Measurements from ENCODE around the gene UBE2J2. TPM values are rescaled to one million over a fixed set of nuclear protein-coding genes. Genes with fewer than 3 reads are reported as not detected.

UBE2J2 gene
- polyA plus RNA-seq, 1 of the 3 experiments (the other 2 are of a cell fraction) = 47.5 TPM

- Histone ChIP-seq H3K9ac (no peak overlapping the region), H3F3A (replicated peaks; ENCODE audit: insufficient read depth) (no peaks in the 10 kb centered on the region), H3K79me2 (ENCODE audit: insufficient read depth) (peaks cover 18% of the 10 kb centered on the region; the same call in 1 of the 2 replicates), H3K4me1 (ENCODE audit: control insufficient read depth in 1 of 2, insufficient read depth in 2 of 2, low read depth in 1 of 2, low read length in 1 of 2) (no peaks in the 10 kb centered on the region), H3K27me3 (ENCODE audit: insufficient read depth) (no peaks in the 10 kb centered on the region), H4K20me1 (ENCODE audit: insufficient read depth) (no peaks in the 10 kb centered on the region), H3K9me2 (no peaks in the 10 kb centered on the region), H3K4me2 (no peak overlapping the region), H3K36me3 (replicated peaks in 1 of 2; ENCODE audit: control insufficient read depth in 1 of 2, insufficient read depth in 2 of 2, low read length in 1 of 2) (peaks cover 0 to 54% of the 10 kb centered on the region in 2 experiments), H3K27ac (ENCODE audit: low read depth in 2 of 2, low read length in 1 of 2) (no peak overlapping the region), H3K4me3 (ENCODE audit: low read depth in 2 of 2, low read length in 1 of 2) (no peak overlapping the region), H3K9me3 (no peaks in the 10 kb centered on the region), H2AFZ (ENCODE audit: low read depth) (no peak overlapping the region)
- ChIA-PET CTCF (interaction anchor here (7.4 kb wide), 1 partner anchor 101 kb away, joined by 37 read pairs; no protein-coding TSS in a partner anchor), POLR2A (no interaction called here)
- DNase-seq = no peak
- WGBS (ENCODE audit: low lambda C conversion rate) = 98% methylated on average over 9 of the region's 15 CpGs
- TF ChIP-seq PBX3 (IDR thresholded peaks at IDR 0.05) = no peak
- TF ChIP-seq MAX (IDR thresholded peaks at IDR 0.05; ENCODE audit: low read depth) = no peak
- no peak for TF ChIP-seq CTCF (IDR thresholded peaks at IDR 0.05)
- TF ChIP-seq MEF2A (IDR thresholded peaks at IDR 0.05; ENCODE audit: borderline replicate concordance, low read depth) = no peak
- TF ChIP-seq NRF1 (IDR thresholded peaks at IDR 0.05; ENCODE audit: low read depth, low read length) = no peak
- TF ChIP-seq TCF12 (IDR thresholded peaks at IDR 0.05) = no peak
- TF ChIP-seq USF2 (IDR thresholded peaks at IDR 0.05; ENCODE audit: borderline replicate concordance, low read depth, low read length) = no peak
- no peak for TF ChIP-seq RAD21 (IDR thresholded peaks at IDR 0.05; ENCODE audit: low read length)
- no peak for TF ChIP-seq FOXM1 (IDR thresholded peaks at IDR 0.05; ENCODE audit: low read depth)
- TF ChIP-seq REST (IDR thresholded peaks at IDR 0.05; ENCODE audit: low read depth, low read length) = no peak
Measured at GRCh38 chr1:1223321-1223720, 50.3 kb downstream of the UBE2J2 start.

Data from SK-N-SH (cell line).